GM21717 (cell line): Measurements from ENCODE around the gene THRAP3.

ENCODE experiments used
- ATAC-seq: cut with Tn5 transposase; IDR thresholded peaks from one replicate; pipeline ENCODE4 v1.9.1; 2021; ENCODE audit warnings: mild to moderate bottlenecking, moderate library complexity; ENCODE audit not compliant: unreplicated experiment

The THRAP3 gene

DNA sequence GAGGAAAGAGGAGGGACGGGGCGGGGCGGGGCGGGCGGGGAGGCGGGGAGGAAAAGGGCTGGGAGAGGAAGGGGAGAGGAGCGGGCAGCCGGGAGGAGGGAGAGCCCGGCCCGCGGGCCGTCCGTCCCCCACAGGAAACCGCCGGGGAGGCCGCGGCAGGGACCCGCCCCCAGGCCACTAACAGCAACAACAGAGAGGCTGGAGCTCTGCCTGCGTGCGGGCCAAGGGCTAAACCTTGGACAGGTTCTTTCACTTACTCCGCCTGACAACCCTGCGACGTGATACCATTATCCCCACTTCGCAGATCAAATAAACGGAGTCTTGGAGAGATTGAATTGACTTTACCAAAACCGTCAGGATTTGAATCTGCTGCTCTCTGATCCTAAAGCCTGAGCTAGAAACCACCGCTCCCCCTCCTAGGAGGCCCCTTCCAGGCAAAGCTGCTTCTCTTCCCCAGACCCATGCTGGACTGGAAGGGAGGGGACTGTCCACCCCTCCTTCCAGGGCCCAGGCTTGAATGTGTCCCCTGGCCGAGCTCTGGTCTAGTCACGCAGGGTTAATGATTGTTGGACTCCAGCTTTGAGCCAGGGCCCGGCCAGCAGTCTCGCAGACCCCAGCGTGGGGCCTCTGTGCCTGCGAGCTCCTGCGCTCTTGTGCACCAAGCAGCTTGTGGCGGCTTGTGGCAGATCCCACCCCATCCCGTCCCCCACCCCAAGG lies 99.6 kb downstream of the THRAP3 start, which contains the start of gene EVA1B:
TSS of gene EVA1B (minus strand) at position 10 of the 717 bp plus-strand sequence. CDS start 608 bp downstream, outside the sequence.
- ATAC-seq = no peak

DNA sequence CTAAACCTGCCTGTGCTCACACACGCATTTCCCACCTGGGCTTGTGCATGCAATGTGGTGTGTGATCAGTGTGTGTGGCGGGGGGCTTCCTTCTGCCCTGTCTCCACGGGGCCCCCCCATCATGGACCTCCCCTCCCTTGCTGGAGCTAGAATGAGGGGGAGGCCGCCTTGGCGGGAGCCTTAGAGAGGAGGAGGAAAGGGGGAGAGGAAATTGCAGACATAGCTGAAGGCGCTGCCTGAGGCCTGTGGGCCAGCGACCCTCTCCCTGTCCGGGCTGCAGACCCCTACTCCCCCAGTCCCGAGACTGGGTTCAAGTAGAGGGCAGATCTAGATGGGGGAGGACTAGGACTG lies 100.1 kb downstream of the THRAP3 start:
- no peak for ATAC-seq

DNA sequence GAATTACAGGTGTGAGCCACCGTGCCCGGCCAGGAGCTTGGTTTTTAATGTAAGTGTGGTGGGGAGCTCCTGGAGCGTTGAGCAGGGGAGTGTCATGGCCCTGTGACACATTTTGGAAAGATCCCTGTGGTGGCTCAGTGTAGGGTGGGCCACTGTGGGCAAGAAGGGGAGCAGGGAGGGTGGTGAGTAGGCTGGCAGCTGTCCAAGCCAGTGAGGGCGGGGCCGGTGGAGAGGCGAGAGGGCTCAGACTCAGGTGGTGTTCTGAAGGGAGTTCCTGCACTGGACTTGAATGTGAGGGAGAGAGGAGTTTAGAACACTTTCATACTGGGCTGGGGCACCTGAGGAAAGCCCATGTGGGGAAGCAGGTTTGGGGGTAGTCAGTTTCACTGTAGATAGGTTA lies 102.3 kb downstream of the THRAP3 start:
- no peak for ATAC-seq

GRCh38 chr1:36327421-36328087 lies 103.3 kb downstream of the THRAP3 start:
- no peak for ATAC-seq

DNA sequence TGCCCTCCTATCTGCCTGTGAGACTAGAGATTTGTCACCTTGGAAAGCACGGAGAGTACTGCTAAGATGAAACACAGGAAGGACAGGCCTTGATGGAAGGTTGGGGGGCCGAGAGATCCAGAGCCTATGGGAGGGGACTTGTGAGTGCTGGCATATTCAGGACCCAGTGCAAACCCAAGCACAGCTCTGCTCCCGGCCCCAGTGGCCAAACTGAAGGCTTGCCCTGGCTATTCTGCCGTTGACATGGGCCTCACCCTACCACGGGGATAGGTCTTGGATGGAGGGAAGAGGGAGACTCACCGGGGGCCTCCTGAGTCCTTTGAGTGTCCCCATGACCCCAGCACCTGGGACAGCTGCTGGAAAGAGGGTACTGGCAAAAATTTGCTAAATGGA lies 103.8 kb downstream of the THRAP3 start:
- ATAC-seq = no peak

- ATAC-seq = no peak
These were observed 104.5 kb downstream of the THRAP3 start for GRCh38 chr1:36328713-36329112.

DNA sequence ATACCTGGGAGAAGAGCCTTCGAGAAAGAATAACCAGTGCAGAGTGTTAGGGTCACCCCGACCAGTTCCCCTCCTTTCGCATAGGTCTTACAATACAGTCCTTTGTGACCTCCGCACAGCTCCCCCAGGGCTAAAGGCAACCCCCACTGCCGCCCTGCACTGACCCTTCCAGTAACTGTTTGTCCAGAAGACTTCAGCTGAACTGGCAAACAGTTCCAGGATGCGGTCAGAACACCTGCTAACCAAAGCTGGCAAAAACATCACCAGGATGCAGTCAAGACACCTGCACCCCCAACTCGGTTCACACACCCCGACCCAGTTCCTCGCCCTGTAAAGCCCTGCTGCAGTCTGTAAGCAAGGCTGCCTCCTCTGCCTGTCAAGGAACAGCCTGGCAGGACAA lies 105.6 kb downstream of the THRAP3 start:
- ATAC-seq = no peak

- no peak for ATAC-seq
These were observed 106.7 kb downstream of the THRAP3 start for GRCh38 chr1:36330940-36331339.

GRCh38 chr1:36337830-36338229 lies 113.6 kb downstream of the THRAP3 start:
- no peak for ATAC-seq

- no peak for ATAC-seq
These were observed 115.0 kb downstream of the THRAP3 start for GRCh38 chr1:36339215-36339614.

- ATAC-seq = no peak
These were observed 115.4 kb downstream of the THRAP3 start for GRCh38 chr1:36339615-36340014.

DNA sequence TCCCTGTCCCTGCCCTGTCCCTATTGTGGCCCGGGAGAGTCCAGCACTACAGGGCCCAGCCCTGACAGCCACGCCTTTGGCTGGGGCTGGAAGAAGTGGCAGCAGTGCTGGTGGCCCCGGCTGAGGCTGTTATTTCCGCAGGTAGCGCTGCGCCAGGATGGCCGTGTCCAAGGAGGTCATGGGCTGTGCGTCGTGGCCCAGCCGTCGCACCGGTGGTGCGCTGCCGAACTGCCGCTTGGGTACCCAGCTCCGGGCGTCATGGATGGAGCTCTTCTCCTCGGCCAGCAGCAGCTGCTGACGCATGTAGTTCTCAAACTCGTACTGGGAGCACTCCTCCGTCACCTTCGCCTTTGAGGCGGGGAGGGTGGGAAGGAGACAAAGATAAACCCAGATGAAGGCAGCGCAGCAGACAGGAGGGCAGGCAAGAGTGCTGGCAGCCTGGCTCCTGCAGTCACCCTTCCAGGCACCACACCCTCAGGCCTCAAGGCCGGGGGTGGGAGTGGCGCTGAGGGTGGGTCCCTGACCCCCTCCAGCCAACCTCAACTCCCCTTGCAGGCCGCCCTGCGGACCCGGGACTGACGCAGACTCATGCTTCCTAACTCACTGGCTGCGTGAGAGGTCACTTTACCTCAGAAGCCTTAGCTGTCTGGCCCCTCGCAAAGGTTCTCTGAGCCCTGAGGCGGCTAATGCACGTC lies 117.5 kb downstream of the THRAP3 start:
- no peak for ATAC-seq

DNA sequence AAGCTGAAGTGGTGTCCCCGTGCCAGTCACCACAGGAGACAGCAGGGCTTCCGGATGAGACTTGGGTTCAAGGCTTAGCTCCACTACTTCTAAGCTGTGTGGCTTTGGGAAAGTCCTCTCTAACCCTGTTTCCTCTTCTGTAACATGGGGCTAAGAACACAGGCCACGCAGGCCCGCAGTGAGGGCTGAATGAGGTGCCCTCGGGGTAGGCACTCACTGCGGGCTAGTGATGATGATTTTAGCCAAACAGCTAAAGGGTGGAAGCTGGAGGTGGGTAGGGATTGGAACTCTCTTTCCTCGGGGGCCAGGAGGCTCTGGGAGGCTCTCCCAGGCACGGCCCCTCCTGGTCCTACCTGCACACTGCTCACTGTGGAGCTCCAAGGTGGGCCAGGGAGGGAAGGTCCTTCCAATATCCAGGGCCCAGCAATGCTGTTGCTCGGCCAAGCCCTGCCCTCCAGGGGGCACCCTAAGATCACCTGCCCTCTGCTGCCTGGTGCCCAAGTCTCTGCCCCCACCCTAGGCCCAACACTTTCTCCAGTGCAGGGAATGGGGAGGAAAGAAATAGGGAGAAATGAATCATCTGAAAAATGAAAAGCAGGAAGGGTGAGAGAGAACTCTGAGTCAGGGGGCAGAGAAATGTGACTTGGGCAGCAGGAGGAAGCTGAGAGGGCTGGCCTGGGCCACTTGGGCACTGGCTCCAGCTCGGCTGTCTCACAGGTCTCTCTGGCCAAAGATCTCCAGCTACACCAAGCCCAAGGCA lies 118.4 kb downstream of the THRAP3 start:
- ATAC-seq = no peak

DNA sequence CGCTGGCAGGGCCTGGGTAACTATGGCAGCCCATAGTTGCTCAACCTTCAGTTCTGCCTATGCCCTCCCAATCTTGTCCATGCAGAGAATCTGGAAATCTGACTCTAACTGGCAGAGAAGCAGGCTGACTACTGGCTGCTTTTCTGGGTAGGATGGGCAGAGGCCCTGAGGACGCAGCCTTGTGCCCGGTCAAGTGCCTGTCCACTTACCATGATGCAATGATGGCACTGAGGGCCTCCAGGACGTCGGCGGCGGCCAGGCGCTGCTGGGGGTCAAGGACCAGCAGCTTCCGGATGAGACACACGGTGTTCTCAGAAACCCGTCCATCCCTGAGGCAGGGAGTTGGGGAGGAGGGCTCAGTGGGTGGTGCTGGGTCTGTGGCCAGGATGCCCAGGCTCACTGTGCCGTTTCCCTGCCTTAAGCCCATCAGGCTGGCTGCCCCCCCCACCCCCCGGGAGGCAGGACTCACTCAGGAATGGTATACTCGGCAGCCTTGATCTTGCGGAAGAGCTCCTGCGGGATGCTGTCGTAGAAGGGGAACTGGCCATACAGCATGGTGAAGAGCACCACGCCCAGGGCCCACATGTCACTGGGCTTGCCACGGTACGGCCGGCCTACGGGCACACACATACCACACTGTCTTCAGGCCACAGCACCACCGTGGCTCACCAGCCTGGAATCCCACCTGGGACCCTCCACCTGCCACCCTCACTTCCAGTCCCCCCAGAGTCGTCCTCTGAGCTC lies 119.6 kb downstream of the THRAP3 start:
- no peak for ATAC-seq

DNA sequence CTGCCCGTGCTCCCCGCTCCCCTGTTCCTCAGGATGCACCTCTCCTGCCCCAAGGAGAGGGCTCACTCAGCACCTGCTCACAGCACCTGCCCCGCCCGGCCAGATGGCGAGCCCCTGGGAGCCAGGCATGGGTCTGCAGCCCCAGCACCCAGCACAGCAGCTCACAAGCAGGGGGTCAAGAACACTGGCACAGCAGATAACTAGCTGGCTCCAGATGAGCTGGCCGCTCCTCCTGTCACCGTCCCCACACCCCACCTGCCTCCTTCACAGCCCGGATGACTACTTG lies 120.1 kb downstream of the THRAP3 start:
- no peak for ATAC-seq

- no peak for ATAC-seq
These were observed 121.1 kb downstream of the THRAP3 start for GRCh38 chr1:36345353-36345752.

GRCh38 chr1:36346741-36347370 lies 122.6 kb downstream of the THRAP3 start:
- no peak for ATAC-seq

GRCh38 chr1:36349241-36349671 lies 125.0 kb downstream of the THRAP3 start:
- peak; percentile 70 for ATAC-seq

- no peak for ATAC-seq
These were observed 125.6 kb downstream of the THRAP3 start for GRCh38 chr1:36349839-36350238.

DNA sequence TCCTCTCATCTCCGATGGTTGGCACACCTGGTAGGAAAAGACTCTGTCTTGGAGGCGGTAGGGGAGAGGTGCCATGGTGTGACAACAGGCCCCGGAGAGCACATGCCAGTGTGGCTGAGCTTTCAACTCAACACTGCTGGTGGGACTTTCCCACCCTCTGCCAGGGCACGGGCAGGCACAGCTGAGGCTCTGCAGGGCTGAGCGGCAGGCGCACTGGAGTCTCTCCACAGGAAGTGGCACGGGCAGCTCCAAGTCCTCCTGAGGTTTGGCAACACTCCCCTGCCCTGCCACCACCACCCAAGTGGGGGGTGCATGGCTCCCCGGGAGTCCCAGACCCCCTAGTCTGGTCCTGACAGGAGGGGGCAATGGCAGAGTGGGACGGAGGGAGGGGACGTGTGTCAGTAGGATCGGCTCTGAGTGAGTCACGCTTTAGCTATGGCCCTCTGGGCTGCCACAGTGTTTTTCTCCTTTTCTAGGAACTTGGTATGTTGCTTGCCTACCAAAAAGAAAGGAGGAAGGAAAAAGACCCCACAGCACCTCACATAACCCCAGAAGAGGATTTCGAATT lies 126.5 kb downstream of the THRAP3 start:
- no peak for ATAC-seq
